Natural killer cell treated with Interleukin-12 subunit alpha and Interleukin-12 subunit beta and Interleukin-15 and Interleukin-18, amount 100 ng/mL, for 72 hours (primary cell): Measurements from ENCODE around the gene ALLC. TPM values are rescaled to one million over a fixed set of nuclear protein-coding genes. Genes with fewer than 3 reads are reported as not detected.

Experiments
- ATAC-seq, 2 donors: fragments of 150-1000 bp; cut with Tn5 transposase in 1 of 2; sonication (Bioruptor Pico), chemical (Tn5 transposase) in 1 of 2; 2 replicates each; pipeline ENCODE4 v1.10.0; 2021
- DNase-seq: peaks from one replicate; pipeline ENCODE4 v3.0.0; 2022; ENCODE audit warnings: low spot score
- H3K27ac Mint-ChIP-seq, 2 donors: 1 replicate in 1 of 2; 2 replicates in 1 of 2; pipeline ENCODE4 v1.8.0; 2022; ENCODE audit warnings: mixed read lengths in 2 of 2, mild to moderate bottlenecking in 1 of 2, moderate library complexity in 1 of 2
- H3K27me3 Mint-ChIP-seq, 2 donors: 1 replicate in 1 of 2; 2 replicates in 1 of 2; pipeline ENCODE4 v1.8.0; 2022; ENCODE audit warnings: mixed read lengths in 2 of 2
- H3K36me3 Mint-ChIP-seq: one replicate; pipeline ENCODE4 v1.8.0; 2022; ENCODE audit warnings: mixed read lengths
- H3K4me1 Mint-ChIP-seq, 2 donors: 1 replicate in 1 of 2; 2 replicates in 1 of 2; pipeline ENCODE4 v1.8.0; 2022; ENCODE audit warnings: low read depth in 2 of 2, mixed read lengths in 2 of 2, mild to moderate bottlenecking in 1 of 2
- H3K4me3 Mint-ChIP-seq: one replicate; pipeline ENCODE4 v1.8.0; 2022; ENCODE audit warnings: mixed read lengths
- H3K9me3 Mint-ChIP-seq: 2 replicates; pipeline ENCODE4 v1.8.0; 2022; ENCODE audit warnings: mixed read lengths
- total RNA-seq, 2 donors: library from RNA; stranded (reverse); gene quantifications; one replicate each; pipeline ENCODE4 v1.2.3, GENCODE V29; 2022

ALLC gene
- total RNA-seq, 2 donors from 2014 or later = not detected

DNA sequence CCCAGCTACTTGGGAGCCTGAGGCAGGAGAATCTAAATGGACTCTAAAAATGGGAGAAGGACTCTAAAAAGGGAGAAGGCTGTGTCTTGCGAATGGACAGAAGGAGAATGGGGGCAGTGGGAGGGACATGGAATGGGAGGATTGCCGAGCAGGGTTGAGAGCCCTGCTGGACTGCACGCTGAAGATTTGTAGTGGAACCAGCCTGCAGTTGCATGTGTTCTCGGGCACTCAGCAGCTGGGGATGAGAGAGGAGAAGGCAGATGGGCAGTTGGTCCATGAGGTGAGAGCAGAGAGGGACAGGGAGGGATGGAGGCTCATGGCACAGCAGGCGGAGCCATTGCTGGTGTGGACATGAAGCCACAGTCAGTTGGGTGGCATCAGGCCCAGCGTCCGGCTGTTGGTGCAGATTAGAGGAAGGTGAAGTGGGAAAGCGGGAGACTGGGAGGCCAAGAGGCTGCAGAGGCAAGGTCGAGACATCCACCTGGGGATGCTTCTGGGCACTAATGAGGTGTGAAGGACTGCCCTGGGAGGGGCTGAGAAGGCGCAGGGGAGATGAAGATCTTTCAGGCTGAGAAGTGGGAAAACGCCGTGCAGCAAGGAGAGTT lies 86.1 kb downstream of the ALLC start:
- DNase-seq (no peak), ATAC-seq (peak in 1 of 2 donors; percentile 14)
- peaks cover 12 to 21% of the 10 kb centered on the region in 2 donors for H3K27me3 Mint-ChIP-seq
- no peak overlapping the region for H3K4me3 Mint-ChIP-seq
- no peaks in the 10 kb centered on the region for H3K36me3 Mint-ChIP-seq
- no peak overlapping the region for H3K27ac Mint-ChIP-seq
- H3K9me3 Mint-ChIP-seq = no peaks in the 10 kb centered on the region
- H3K4me1 Mint-ChIP-seq = no peaks in the 10 kb centered on the region

DNA sequence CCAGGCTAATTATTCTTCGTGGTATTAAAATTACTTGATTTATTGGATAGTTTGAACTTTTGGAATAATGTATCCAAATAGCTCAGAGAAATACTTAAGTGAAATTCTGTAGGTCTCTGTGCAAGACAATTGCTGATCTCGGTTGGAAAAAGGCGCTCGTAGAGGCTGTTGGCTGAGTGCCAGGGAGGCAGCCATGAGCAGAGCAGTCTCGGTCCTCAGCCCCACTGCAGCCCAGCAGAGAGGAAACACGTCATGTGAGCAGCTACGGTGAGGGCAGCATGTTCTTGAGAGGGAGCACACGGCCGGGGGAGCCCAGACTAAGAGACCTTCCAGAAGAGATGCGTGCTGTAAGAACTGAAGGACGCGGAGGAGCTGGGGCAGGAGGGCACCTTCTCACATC lies 87.9 kb downstream of the ALLC start:
- ATAC-seq (no peak), DNase-seq (no peak)
- Mint-ChIP-seq H3K4me3 (no peak overlapping the region), H3K4me1 (no peaks in the 10 kb centered on the region), H3K27ac (no peak overlapping the region), H3K9me3 (no peaks in the 10 kb centered on the region), H3K27me3 (peaks cover 12 to 16% of the 10 kb centered on the region in 2 donors), H3K36me3 (no peaks in the 10 kb centered on the region)

DNA sequence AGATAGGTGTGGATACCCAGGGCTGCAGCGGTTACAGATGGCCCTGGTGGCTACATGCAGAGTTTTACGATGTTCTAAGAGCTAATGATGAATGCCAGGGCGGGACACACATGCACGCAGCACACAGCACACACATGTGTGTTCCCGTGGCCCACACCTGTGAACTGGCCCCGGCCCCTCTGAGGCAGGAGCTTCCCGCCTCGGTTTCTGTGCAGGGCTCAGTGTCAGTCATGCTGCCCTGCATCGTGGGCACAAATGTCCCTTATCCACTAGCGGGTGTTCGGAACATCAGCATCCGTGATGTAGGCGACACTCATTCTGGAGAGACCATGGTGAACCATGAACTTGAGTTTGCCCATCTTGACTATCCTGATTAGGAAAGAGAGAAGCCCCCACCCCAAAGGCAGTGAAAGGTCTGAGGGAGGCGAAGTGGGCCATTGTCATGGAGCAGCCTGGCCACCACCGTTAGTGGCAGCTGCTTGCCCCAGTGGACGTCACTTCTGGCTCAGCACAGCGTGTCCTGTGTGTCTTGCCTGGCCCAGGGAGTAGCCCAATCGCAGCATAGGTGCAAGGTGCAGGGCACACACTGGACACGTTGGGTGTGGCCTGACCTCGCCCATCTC lies 89.1 kb downstream of the ALLC start:
- peak in 1 of 2 donors; percentile 7 for ATAC-seq
- Mint-ChIP-seq H3K36me3 (no peaks in the 10 kb centered on the region), H3K4me1 (no peaks in the 10 kb centered on the region), H3K27ac (no peak overlapping the region), H3K4me3 (no peak overlapping the region), H3K27me3 (peaks cover 12 to 22% of the 10 kb centered on the region in 2 donors), H3K9me3 (no peaks in the 10 kb centered on the region)
- DNase-seq = no peak

DNA sequence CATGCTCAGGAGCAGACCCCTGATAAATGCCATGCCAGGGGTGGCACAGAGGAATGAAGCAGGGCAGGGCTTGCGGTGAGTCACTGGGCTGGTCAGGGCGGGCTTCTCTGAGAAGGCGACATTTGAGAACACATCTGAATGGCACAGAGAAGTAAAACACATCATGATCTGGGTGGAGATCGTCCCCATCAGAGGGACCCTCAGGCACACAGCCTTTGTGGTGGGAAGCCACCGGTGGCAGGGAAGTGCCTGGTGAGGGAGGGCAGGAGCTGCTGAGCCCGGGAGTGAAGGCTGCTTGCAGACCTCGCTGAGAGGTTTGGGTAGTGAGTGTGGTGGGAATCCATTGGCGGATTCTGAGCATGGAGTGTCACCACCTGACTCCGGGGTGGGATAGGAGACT lies 89.8 kb downstream of the ALLC start:
- Mint-ChIP-seq H3K27me3 (peaks cover 12 to 21% of the 10 kb centered on the region in 2 donors), H3K36me3 (no peaks in the 10 kb centered on the region), H3K4me3 (no peak overlapping the region), H3K27ac (no peak overlapping the region), H3K9me3 (no peaks in the 10 kb centered on the region), H3K4me1 (no peaks in the 10 kb centered on the region)
- peak in 1 of 2 donors; percentile 38 for ATAC-seq
- DNase-seq = no peak

DNA sequence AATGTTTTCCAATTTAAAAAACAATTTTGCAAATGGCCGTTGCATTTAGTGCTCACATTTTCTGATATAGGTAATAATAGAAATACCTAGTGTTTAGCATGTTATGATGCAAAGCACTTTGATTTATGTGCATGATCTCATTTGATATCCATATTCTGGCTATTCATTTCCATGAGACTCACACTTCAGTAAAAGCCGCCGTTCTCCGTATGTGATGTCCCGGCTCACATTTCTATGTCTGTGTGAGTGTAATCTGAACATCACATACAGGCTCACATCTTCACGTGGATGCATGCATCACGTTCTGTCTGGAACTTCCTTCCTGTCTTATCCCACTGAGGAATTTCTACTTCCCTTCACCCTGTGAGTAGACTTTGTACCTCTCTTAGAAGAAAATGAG lies 91.2 kb downstream of the ALLC start:
- H3K27me3 Mint-ChIP-seq = peaks cover 6 to 7% of the 10 kb centered on the region in 2 donors
- DNase-seq = no peak
- no peak overlapping the region for H3K4me3 Mint-ChIP-seq
- H3K36me3 Mint-ChIP-seq = no peaks in the 10 kb centered on the region
- H3K4me1 Mint-ChIP-seq = no peaks in the 10 kb centered on the region
- no peak overlapping the region for H3K27ac Mint-ChIP-seq
- ATAC-seq = no peak
- no peaks in the 10 kb centered on the region for H3K9me3 Mint-ChIP-seq

DNA sequence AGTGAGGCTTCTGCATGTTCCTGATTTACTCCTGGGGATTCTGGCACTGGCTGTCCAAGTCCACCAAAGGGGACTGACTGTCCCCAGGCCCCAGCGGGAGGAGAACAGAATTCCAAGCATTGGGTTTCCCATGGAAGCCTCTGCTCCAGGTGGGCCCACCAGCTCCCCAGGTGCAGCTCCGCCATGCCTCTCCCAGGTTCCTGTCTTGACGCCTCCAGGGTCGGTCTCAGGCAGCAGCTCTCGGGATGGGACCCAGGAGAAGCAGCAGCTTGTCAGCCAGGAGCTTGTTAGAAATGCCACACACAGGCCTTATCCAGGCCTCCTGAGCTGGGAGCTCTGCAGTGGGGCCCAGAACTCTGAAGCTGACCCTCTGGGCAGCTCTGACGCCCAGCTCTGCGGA lies 93.3 kb downstream of the ALLC start:
- Mint-ChIP-seq H3K27me3 (peaks cover 6% of the 10 kb centered on the region in 2 donors), H3K4me3 (no peak overlapping the region), H3K9me3 (peaks cover 4% of the 10 kb centered on the region), H3K36me3 (no peaks in the 10 kb centered on the region), H3K27ac (no peak overlapping the region), H3K4me1 (no peaks in the 10 kb centered on the region)
- ATAC-seq (no peak), DNase-seq (no peak)

DNA sequence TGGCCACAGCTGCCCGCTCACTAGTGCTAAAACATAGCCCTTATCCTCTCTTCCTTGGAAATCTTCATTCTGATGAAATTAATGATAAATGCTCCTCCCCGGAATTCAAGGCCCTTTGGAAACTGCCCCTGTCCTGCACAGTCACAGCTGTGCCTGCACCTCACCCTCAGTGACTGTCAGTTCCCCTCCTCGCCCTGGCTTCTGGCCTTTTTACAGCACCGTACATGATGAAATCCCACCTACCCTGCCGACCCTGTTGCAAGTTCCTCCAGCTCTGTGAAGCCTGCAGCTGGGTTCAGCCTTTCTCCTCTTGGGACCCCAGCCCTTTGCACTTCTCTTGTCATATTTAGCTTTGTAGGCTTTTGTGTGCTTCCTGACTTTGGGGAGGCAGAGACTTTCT lies 93.8 kb downstream of the ALLC start:
- no peak for DNase-seq
- Mint-ChIP-seq H3K9me3 (peaks cover 4% of the 10 kb centered on the region), H3K27me3 (peaks cover 6% of the 10 kb centered on the region in 2 donors), H3K36me3 (no peaks in the 10 kb centered on the region), H3K4me1 (no peaks in the 10 kb centered on the region), H3K4me3 (no peak overlapping the region), H3K27ac (no peak overlapping the region)
- no peak for ATAC-seq

Other genes starting within 250 kb of the ALLC start
- 10 to 100 TPM; 23.6 to 24.7 TPM for gene ADI1, start 138.7 kb upstream of the ALLC start, total RNA-seq
- 10 to 100 TPM; 24.7 to 47.2 TPM for gene RNASEH1, start 99.9 kb upstream of the ALLC start, total RNA-seq
- gene RPS7, start 82.9 kb upstream of the ALLC start, total RNA-seq = 1,000 to 10,000 TPM in 1 of 2 donors, 100 to 1,000 TPM in 1; 834 to 1,122 TPM
- gene COLEC11, start 63.1 kb upstream of the ALLC start, total RNA-seq = under 1 TPM in 1 of 2 donors, not detected in 1; 0.48 TPM
- not detected for gene DCDC2C, start 45.4 kb downstream of the ALLC start, total RNA-seq